DMS114 treated with DMSO at 0.1 percent for 48 hours (cell line): ENCODE data around the gene EOGT.

Experiments used
- DNase-seq: peaks from one replicate; lab custom pipeline; 2025; ENCODE audit not compliant: unreplicated experiment; lab: John Stamatoyannopoulos, UW

EOGT gene

DNA sequence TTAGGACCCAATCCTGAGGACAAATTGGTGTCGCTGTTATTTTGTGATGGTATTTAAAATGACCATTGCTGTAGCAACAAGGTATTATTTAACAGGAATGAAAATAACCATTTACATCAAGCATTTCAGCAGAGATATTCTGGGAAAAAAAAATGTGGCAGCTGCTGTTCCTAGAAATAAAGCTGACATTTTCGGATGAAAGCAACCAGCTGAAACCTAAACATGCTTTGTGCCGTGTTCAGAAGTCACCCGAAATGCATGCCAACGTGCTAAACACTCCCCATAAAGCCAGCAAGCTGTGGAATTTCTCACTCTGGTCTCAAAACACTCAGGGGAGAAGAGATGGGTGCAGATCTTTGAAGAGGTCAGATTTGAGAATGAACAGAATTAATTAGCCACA is 49.6 kb downstream of the EOGT start:
- DNase-seq, result no peak

DNA sequence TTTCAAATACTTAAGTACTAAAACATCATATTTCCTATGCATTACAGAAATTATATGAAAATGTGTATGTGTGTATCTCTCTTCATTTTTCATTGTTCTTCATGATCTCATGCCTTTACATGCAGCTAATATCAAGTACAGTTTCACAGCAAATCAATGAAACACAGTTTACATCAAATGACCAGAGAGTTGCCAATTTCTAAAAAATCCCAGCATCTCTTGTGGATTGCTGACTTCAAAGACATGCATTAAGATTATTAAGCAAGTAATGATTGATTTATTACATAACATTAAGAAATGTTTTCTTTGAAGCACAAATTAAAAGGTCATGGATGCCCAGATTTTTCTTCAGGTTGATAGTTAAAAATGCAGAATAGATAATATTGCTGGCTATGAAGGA is 50.1 kb downstream of the EOGT start:
- DNase-seq, result no peak

DNA sequence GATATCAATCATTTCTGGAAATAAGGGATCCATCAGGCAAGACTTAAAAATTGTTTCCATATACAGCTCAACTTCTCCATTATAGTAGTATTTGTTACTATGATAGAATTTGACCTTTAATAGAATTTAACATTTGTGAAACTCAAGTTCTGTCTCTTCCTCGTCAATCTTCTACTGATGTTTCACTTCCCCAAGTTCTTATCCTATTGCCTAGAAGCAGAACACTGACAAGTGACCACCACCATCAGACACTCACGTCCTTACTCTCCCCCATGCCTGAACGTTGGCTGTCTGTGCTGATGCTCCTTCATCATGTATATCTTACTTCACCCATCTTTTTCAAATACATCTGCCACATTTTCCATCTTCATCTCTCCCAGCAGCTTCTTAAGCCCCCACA is 54.6 kb downstream of the EOGT start:
- DNase-seq, result no peak

DNA sequence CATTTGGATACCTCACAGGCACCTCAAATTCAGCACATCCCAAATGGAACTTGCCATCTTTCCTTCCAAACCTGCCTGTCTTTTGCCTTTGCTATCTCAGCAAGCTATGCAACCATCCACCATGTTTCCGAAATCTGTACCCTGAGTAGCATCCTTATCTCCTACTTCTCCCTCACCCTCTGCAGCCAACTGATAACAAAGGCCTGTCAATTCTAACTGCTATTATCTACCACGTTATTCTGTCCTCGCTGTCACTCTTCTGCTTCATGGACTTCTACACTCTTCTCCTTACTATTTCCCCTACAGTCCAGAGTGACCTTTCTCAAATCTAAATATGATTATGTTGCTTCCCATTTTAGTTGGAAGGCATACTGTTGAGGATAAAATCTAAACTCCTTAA is 55.6 kb downstream of the EOGT start:
- no peak for DNase-seq

DNA sequence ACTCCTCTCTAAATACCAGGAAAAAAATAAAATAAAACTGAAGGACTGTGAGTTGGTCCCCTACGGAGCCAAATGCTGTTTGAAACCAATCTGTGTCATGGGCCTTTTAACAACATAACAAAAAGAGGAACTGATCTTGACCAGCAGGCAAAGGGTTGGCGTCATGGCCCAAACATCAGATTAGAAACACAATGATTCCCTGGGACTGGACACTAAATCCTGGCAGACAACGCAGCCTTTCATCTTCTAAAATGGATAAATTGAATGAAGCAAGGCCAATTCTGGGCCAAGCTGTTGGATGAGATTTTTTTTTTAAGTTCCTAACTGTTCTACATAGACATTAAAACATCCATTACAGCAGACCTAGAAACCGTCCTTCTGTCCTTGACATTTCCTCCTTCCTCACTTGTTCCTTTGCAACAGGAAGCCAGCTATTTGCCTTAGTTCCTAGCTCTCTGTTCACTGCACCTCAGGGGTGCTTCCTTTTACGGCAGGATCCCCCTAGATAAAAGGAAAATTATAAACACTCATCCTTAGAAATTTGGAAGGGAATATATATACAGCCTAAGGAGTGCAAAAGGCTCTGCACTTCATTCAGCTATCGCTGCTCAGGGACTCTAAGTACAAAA is 59.6 kb downstream of the EOGT start:
- DNase-seq, result no peak

DNA sequence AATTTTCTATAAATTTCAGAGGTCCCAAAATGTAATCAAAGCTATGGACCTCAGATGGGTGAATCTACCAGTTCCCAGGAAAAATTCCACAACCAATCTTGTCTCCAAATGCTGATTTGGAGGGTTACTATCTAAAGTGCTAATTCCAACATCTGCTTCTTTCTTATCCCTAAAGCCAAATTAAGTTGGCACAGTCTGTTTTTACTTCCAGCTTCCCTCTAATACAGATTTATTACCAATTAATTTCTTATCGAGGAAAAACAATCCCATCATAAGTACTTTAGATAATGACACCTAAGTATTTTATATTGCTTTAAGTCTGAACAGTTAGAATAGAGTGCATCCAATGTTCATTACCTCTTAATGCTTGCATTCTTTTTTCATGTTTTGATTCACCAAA is 68.3 kb downstream of the EOGT start:
- no peak for DNase-seq

DNA sequence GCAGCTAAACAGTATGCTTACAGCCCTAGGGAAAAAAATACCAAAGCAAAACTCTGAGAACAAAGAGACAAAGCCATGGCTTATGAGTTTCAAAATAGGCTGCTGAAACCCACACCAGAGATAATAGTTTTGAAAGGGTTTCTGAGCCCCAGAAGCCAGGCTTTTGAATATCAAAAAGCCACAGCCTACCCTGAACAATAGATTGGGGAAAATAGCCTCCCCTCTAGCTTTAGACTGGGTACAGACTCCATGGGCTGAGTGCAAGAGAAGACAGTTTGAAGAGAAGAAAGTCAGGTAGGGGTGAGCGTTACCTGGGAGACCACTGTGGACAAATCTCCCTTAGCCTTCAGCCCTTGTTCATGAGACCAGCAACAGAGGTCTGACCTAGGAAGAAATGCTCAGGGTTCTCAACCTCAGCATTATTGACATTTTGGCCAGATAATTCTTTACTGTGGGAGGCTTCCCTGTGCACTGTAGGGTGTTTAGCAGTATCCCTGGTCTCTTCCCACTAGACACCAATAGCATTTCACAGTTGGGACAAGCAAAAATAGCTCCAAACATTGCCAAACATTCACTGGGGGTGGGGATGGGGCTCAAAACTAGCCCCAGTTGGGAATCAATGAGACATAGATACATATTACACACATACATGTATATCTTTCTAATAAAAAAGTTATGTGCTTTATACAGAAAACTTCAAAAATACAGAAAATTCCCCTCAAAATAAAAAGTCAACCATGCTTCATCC is 69.6 kb downstream of the EOGT start:
- DNase-seq, result no peak

DNA sequence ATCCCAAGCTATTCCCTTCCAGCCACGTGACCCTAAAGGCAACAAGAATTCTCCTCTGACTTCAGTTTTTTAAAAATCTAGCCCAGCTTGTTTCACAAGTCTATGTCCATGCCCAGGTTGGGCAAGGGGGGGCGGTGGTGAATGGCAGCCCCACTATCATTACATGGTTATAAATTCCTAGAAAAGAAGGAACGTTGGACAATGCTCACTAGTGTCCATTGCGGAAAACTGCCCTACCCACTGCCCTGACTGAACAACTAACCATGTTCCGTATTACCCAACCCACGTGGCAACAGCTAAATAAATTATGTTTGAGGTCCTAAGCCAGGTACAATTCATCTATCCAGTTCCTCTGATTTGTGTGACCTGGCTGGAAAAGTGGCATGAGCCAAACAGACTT is 72.4 kb downstream of the EOGT start:
- no peak for DNase-seq

DNA sequence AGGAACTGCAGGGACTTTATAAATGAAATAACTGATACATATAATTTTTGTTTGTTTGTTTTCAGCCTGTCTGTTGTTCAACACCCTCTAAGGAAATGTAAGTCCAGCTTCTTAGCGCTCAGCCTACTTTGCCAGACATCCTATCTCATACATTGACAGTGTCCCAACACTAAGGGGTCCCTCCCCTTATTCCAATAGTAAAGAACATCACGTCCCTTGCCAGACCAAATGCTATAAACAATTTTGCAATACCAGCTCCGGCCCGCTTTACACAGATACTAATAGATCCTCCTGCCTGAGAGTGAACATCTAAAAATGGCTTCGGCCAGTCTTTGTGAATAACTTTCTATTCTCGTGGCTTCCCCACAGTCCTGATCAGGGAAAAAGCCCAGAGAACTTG is 76.6 kb downstream of the EOGT start:
- no peak for DNase-seq

DNA sequence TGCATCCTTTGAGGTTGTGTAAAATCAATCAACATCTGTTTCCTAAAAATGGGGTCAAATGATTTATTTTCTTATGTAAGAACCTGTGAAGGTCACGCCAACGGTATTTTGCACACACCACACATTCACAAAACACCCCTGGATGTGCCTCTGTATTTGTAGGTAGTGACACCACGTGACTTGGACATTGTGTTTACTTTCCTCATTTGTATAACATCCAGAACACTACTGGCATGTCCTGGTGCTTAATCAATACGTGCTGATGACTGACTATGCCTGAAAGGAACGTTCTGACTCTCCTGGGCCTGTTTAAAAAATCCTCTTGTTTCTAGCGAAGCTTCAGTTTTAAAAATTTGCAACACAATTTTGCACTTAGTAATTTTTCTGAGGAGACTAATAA is 77.7 kb downstream of the EOGT start:
- no peak for DNase-seq

DNA sequence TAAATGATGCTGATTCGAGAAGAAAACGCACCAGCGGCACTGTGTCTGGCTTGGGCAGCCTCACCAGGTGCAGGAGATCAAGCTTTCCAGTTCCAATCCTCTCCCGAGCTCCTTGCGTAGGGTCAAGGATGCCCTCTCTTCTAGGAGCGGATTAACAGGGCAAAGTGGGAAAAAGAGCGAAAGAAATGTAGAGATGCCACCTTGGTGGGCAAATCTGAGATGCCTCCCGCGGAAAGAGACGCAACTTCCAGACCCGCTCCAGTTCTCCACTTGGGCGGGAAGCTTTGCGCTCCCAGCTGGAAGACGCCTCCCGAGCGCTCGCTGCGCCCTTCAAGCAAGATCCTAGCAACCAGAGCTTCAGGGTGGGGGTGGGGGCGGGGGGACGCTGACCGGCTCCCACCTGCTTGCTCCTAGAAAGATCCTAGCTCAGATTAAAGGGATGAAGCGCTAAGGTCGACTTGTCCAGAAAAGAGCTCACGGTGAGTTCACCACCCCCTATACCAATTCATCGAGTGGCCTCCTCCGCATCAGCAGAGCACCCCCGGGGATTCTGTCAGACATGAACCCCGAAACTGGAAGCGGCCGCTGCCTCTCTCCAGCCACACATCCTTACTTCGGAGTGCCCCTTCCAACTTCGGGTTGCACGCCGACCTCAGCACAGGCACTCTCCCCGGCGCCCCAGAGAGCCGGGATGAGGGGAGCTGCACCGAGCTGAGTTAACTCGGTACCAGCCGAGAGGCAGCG is 81.9 kb downstream of the EOGT start:
- DNase-seq, result no peak
